Mesendoderm (in vitro differentiated cells): ENCODE measurements around the gene TACR2.
"Not testable (repeated sequence)": the region's sequence is repeated elsewhere in the genome, so short reads cannot be mapped to it uniquely, and the experiment has no call there.

Experiments used
- DNase-seq: peaks from one replicate; pipeline ENCODE4 v3.0.0; 2013
- H2AK5ac ChIP-seq: 2 replicates; pipeline ENCODE4 v1.6.1; 2013; ENCODE audit warnings: low read length, inconsistent platforms
- H2BK120ac ChIP-seq: 2 replicates; pipeline ENCODE4 v1.6.1; 2013; ENCODE audit warnings: low read depth, mild to moderate bottlenecking, low read length, moderate library complexity, mixed read lengths
- H2BK15ac ChIP-seq: replicated peaks from 2 replicates; pipeline ENCODE4 v1.6.1; 2013; ENCODE audit warnings: low read depth, mild to moderate bottlenecking, moderate library complexity
- H2BK5ac ChIP-seq: 2 replicates; pipeline ENCODE4 v1.6.1; 2013; ENCODE audit warnings: low read length, inconsistent platforms
- H3K18ac ChIP-seq: 2 replicates; pipeline ENCODE4 v1.6.1; 2013; ENCODE audit warnings: mild to moderate bottlenecking, low read length, mixed read lengths
- H3K23ac ChIP-seq: one replicate; pipeline ENCODE4 v1.6.1; 2013; ENCODE audit warnings: low read length
- H3K27ac ChIP-seq: 2 replicates; pipeline ENCODE4 v1.5.1; 2013; ENCODE audit warnings: low read depth, mild to moderate bottlenecking, inconsistent platforms, low read length, moderate library complexity
- H3K27me3 ChIP-seq: 2 replicates; pipeline ENCODE4 v1.6.1; 2013; ENCODE audit warnings: low read length, control low read depth, mild to moderate bottlenecking, inconsistent platforms; ENCODE audit not compliant: insufficient read depth, poor library complexity
- H3K36me3 ChIP-seq: 2 replicates; pipeline ENCODE4 v1.6.1; 2013; ENCODE audit warnings: low read length, inconsistent platforms; ENCODE audit not compliant: control insufficient read depth, insufficient read depth
- H3K4ac ChIP-seq: one replicate; pipeline ENCODE4 v1.6.1; 2013; ENCODE audit warnings: low read depth, mild to moderate bottlenecking, low read length, moderate library complexity
- H3K4me1 ChIP-seq: 2 replicates; pipeline ENCODE4 v1.6.1; 2013; ENCODE audit warnings: low read depth, low read length, inconsistent platforms; ENCODE audit not compliant: control insufficient read depth
- H3K4me2 ChIP-seq: 2 replicates; pipeline ENCODE4 v1.6.1; 2013; ENCODE audit warnings: low read length
- H3K4me3 ChIP-seq: 2 replicates; pipeline ENCODE4 v1.5.1; 2013; ENCODE audit warnings: mild to moderate bottlenecking, low read length
- H3K56ac ChIP-seq: one replicate; pipeline ENCODE4 v1.6.1; 2013; ENCODE audit warnings: low read length
- H3K79me1 ChIP-seq: 2 replicates; pipeline ENCODE4 v1.6.1; 2013; ENCODE audit warnings: low read length, inconsistent platforms
- H3K79me2 ChIP-seq: 2 replicates; pipeline ENCODE4 v1.6.1; 2013; ENCODE audit warnings: mild to moderate bottlenecking, low read length; ENCODE audit not compliant: control insufficient read depth, insufficient read depth
- H3K9ac ChIP-seq: 2 replicates; pipeline ENCODE4 v1.6.1; 2013; ENCODE audit warnings: low read length, inconsistent platforms
- H4K5ac ChIP-seq: one replicate; pipeline ENCODE4 v1.6.1; 2013; ENCODE audit warnings: low read length
- H4K8ac ChIP-seq: one replicate; pipeline ENCODE4 v1.6.1; 2013; ENCODE audit warnings: low read depth, mild to moderate bottlenecking, control low read depth, low read length, moderate library complexity
- WGBS: extraction: QIAGEN DNeasy Blood & Tissue Kit; methylation state at CpG from one replicate; pipeline ENCODE4 v1.1.7; 2013; ENCODE audit warnings: low lambda C conversion rate, missing lambda C conversion rate; ENCODE audit not compliant: insufficient coverage; ENCODE audit errors: extremely low coverage; 5-methylcytosine and 5-hydroxymethylcytosine counted together

The TACR2 gene

DNA sequence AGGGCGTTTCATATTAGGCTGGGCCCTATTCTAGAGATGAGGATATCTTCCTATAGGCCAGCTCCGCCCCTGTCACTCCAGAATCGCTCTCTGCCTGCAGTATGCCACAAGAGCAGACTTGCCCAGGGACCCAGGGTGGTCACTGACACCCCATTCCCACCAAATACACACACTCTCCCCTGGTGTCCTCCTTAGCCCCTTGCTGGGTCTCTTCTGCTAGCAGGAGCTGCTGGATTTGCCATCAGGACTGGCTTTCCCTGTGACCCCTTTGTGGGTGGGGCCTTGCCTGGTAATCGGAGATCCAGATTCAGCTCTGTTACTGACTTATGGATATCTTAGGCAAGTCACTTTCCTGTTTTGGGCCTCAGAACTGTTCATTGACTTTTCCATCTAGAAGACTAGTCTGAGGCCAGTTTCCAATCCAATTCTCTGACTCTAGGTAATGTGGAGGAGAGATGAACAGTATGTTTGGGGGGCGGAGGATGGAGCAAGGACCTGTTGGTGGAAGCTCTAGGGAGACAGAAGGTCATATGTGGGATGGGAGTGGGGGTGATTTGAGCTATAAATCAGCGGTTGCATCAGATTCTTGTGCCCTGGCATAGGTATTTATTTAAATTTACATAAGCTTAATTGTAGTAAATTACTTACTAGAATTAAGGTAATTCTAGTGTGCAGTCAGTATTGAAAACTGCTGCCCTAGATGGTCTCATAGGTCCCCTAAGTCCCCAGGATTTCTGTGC lies 36.1 kb upstream of the TACR2 start:
- Histone ChIP-seq H3K23ac (no peak overlapping the region), H2BK5ac (no peak overlapping the region), H2BK120ac (no peak overlapping the region), H2BK15ac (no peak overlapping the region), H3K79me1 (no peaks in the 10 kb centered on the region), H3K4me3 (no peak overlapping the region), H3K27me3 (peaks cover 6% of the 10 kb centered on the region), H3K56ac (no peak overlapping the region), H3K4me2 (no peak overlapping the region), H3K27ac (no peak overlapping the region), H3K79me2 (no peaks in the 10 kb centered on the region), H3K9ac (no peak overlapping the region), H3K18ac (no peak overlapping the region), H2AK5ac (no peak overlapping the region), H4K8ac (no peak overlapping the region), H3K4ac (no peak overlapping the region), H3K4me1 (peaks cover 4% of the 10 kb centered on the region), H3K36me3 (no peaks in the 10 kb centered on the region), H4K5ac (no peak overlapping the region)
- no CpG with 5 or more reads among the region's 6 CpGs for WGBS
- DNase-seq, result no peak

DNA sequence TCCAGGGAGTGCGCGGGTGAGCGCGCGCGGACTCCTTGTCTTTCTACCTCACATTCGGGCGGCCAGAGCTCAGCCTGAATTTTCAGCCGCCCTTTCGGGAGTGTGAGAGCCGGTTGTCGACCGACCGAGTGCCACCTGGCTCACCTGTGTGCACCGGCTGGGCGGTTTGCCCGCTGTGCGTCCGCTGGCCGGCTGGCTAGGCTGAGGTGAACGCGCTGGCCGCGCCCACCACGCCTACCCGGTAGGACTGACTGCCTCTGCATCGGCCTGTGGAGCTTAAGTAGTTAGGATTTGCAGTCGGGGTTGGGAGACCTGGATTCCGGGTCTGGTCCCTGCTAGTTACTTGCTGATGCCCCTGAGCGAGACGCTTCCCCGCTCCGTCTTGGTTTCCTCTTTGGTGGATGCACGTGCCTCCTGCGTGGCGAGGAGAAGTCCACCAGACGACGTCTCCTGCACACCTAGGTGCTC lies 35.1 kb upstream of the TACR2 start:
- no peak overlapping the region for H2BK5ac ChIP-seq
- H3K4me2 ChIP-seq, result peak overlapping the region; percentile 96
- no peak overlapping the region for H3K4ac ChIP-seq
- no peak overlapping the region for H2BK120ac ChIP-seq
- no peak overlapping the region for H2AK5ac ChIP-seq
- H3K27ac ChIP-seq, result no peak overlapping the region
- no peaks in the 10 kb centered on the region for H3K79me1 ChIP-seq
- H3K18ac ChIP-seq, result no peak overlapping the region
- no peak overlapping the region for H4K8ac ChIP-seq
- no peaks in the 10 kb centered on the region for H3K79me2 ChIP-seq
- WGBS, result no CpG with 5 or more reads among the region's 38 CpGs
- H3K23ac ChIP-seq, result no peak overlapping the region
- peaks cover 4% of the 10 kb centered on the region for H3K4me1 ChIP-seq
- no peaks in the 10 kb centered on the region for H3K36me3 ChIP-seq
- peak overlapping the region; percentile 58 for H3K56ac ChIP-seq
- peak overlapping the region; percentile 44 for H3K9ac ChIP-seq
- no peak overlapping the region for H4K5ac ChIP-seq
- peak; percentile 33 for DNase-seq
- peak overlapping the region; percentile 57 for H3K4me3 ChIP-seq
- no peak overlapping the region for H2BK15ac ChIP-seq
- H3K27me3 ChIP-seq, result peaks cover 6% of the 10 kb centered on the region

DNA sequence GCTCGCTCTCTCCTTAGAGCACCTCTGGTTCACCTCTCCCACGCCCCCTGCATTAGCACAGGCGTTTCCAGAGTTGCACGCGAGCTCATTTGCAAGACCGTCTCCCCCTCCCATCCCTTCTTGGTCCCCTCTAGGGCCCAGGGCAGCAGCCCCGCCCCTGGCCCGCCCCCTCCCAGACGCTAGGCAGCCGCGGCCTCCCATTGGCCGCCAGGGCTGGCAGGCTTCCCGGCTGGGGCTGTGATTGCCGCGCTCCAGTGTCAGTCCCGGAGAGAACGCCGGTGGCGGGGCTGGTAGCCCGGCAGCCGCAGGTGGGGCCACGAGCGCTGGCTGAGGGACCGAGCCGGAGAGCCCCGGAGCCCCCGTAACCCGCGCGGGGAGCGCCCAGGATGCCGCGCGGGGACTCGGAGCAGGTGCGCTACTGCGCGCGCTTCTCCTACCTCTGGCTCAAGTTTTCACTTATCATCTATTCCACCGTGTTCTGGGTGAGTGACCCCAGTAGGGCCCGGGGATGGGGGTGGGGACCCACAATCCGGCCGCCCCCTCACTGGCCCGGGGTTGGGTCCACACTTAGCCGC lies 34.6 kb upstream of the TACR2 start, which contains the start of gene TSPAN15:
Gene TSPAN15, plus strand, starts transcription at position 257 of the 575 bp plus-strand sequence. Its CDS starts 130 bp downstream, at position 387.
- Histone ChIP-seq H2BK15ac (no peak within 1 kb of the TSS), H2AK5ac (no peak within 1 kb of the TSS), H4K5ac (no peak within 1 kb of the TSS), H3K4me2 (peak within 1 kb of the TSS; percentile 96), H3K4me1 (peaks cover 4% of the 10 kb centered on the region), H2BK5ac (no peak within 1 kb of the TSS), H3K27me3 (peaks cover 6% of the 10 kb centered on the region), H3K18ac (no peak within 1 kb of the TSS), H3K4me3 (peak within 1 kb of the TSS; percentile 57), H3K36me3 (no peaks in the 10 kb centered on the region), H2BK120ac (no peak within 1 kb of the TSS), H3K79me1 (no peaks in the 10 kb centered on the region), H3K79me2 (no peaks in the 10 kb centered on the region), H3K56ac (peak within 1 kb of the TSS; percentile 74), H3K4ac (no peak within 1 kb of the TSS), H4K8ac (no peak within 1 kb of the TSS), H3K27ac (no peak within 1 kb of the TSS), H3K23ac (no peak within 1 kb of the TSS), H3K9ac (peak within 1 kb of the TSS; percentile 44)
- no CpG with 5 or more reads among the region's 45 CpGs for WGBS
- peak; percentile 95 for DNase-seq

GRCh38 chr10:69450395-69450794 lies 33.7 kb upstream of the TACR2 start:
- not testable (repeated sequence) for H3K9ac ChIP-seq, H3K79me2 ChIP-seq, H2BK15ac ChIP-seq, H3K18ac ChIP-seq, H3K4me3 ChIP-seq, H3K4ac ChIP-seq, H3K56ac ChIP-seq, DNase-seq, H3K79me1 ChIP-seq, H2AK5ac ChIP-seq, H3K4me2 ChIP-seq, H2BK120ac ChIP-seq, H3K23ac ChIP-seq, H3K36me3 ChIP-seq, H2BK5ac ChIP-seq, H4K8ac ChIP-seq, H3K27me3 ChIP-seq, H3K27ac ChIP-seq, H3K4me1 ChIP-seq, H4K5ac ChIP-seq
- WGBS, result no CpG with 5 or more reads among the region's 16 CpGs

GRCh38 chr10:69449841-69450240 lies 33.1 kb upstream of the TACR2 start:
- H2AK5ac ChIP-seq, result no peak overlapping the region
- no peak overlapping the region for H3K4ac ChIP-seq
- H4K8ac ChIP-seq, result no peak overlapping the region
- no peaks in the 10 kb centered on the region for H3K79me2 ChIP-seq
- H3K9ac ChIP-seq, result no peak overlapping the region
- H3K36me3 ChIP-seq, result no peaks in the 10 kb centered on the region
- H3K79me1 ChIP-seq, result no peaks in the 10 kb centered on the region
- no peak overlapping the region for H4K5ac ChIP-seq
- no peak overlapping the region for H3K23ac ChIP-seq
- no peak overlapping the region for H3K27ac ChIP-seq
- H2BK5ac ChIP-seq, result no peak overlapping the region
- H3K56ac ChIP-seq, result peak overlapping the region; percentile 62
- H3K4me3 ChIP-seq, result no peak overlapping the region
- H3K4me2 ChIP-seq, result no peak overlapping the region
- no peak overlapping the region for H2BK120ac ChIP-seq
- H3K4me1 ChIP-seq, result peaks cover 4% of the 10 kb centered on the region
- DNase-seq, result peak; percentile 90
- WGBS, result no CpG with 5 or more reads among the region's 1 CpG
- no peak overlapping the region for H2BK15ac ChIP-seq
- no peak overlapping the region for H3K18ac ChIP-seq
- peaks cover 6% of the 10 kb centered on the region for H3K27me3 ChIP-seq
